ENCODE results near the gene ANKH.

The ANKH gene

DNA sequence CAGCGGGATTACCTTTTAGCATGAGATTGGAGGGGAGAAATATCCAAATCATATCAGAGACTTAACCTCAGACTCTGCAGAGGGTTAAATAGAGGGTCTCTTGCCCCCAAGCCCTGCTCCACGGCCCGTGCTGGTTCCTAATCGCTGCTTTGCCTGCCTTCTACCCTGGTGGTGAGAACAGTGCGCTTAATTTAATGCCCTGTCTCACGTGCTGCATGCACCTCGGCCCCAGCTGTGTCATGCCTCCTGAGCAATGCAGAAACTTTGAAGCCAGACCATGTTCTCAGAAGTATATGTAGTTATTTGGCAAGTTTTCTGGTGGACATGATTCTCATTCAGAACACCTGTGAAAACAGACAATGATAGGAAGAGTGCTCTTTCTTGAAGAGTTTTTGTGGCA lies 205.6 kb downstream of the ANKH start:
- Histone ChIP-seq H2AFZ (ENCODE audit: low read depth) (no peak overlapping the region), H3K4me1 (ENCODE audit: low read depth, poor library complexity, severe bottlenecking) (peaks cover 64% of the 10 kb centered on the region), H3K4me3 (IDR thresholded peaks at IDR 0.05; ENCODE audit: insufficient read depth, low read depth, low read length) (no peak overlapping the region), H4K20me1 (ENCODE audit: insufficient read depth) (peaks cover 5% of the 10 kb centered on the region; the same call in 1 of the 2 replicates), H3K79me2 (ENCODE audit: insufficient read depth, low read depth) (peaks cover 61% of the 10 kb centered on the region), H3K27me3 (ENCODE audit: insufficient read depth, low read depth) (no peaks in the 10 kb centered on the region), H3K27ac (no peak overlapping the region), H3K4me2 (peak overlapping the region; percentile 100), H3K9ac (no peak overlapping the region), H3K36me3 (ENCODE audit: insufficient read depth) (no peaks in the 10 kb centered on the region)
- TF ChIP-seq, protein P1, sequence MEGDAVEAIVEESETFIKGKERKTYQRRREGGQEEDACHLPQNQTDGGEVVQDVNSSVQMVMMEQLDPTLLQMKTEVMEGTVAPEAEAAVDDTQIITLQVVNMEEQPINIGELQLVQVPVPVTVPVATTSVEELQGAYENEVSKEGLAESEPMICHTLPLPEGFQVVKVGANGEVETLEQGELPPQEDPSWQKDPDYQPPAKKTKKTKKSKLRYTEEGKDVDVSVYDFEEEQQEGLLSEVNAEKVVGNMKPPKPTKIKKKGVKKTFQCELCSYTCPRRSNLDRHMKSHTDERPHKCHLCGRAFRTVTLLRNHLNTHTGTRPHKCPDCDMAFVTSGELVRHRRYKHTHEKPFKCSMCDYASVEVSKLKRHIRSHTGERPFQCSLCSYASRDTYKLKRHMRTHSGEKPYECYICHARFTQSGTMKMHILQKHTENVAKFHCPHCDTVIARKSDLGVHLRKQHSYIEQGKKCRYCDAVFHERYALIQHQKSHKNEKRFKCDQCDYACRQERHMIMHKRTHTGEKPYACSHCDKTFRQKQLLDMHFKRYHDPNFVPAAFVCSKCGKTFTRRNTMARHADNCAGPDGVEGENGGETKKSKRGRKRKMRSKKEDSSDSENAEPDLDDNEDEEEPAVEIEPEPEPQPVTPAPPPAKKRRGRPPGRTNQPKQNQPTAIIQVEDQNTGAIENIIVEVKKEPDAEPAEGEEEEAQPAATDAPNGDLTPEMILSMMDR (conservative IDR thresholded peaks at IDR 0.05; ENCODE audit: low read depth, low read length), result no peak

DNA sequence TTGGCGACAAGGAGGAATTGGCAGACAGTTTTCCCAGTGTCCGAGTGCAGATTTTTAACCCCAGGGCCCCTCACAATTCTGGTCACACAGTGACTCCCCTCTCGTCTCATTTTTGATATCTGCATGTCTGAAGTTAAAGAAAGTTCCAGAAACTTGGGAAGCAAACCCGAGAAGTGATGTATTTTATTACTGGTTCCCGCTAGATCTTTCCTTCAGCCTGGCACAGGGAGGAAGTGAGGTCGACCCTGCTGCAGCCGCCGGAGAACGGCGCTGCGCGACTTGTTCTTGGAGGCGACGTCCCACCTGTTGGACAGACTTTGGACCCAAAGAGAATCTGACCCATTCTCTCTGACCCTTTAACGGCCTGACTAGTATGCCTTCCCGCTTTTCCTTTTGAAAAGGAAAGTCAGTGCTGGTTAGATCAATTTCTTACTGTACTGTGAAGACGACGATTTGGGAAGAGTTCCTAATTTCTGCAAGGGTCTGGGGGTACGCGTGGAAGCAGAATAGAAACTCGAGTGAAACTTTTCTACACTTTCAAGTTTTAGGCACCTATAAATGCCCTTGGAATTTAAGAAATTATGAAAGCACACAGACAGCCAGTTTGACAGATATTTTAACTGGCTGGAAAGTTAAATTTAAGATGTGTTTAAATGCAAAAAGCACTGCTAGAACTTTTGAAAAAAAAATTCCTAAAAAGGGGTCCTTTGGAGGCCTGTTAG lies 206.3 kb downstream of the ANKH start:
- Histone ChIP-seq H3K79me2 (ENCODE audit: insufficient read depth, low read depth) (peaks cover 54% of the 10 kb centered on the region), H3K4me1 (ENCODE audit: low read depth, poor library complexity, severe bottlenecking) (peaks cover 57% of the 10 kb centered on the region), H3K4me2 (peak overlapping the region; percentile 100), H3K4me3 (IDR thresholded peaks at IDR 0.05; ENCODE audit: insufficient read depth, low read depth, low read length) (no peak overlapping the region), H2AFZ (ENCODE audit: low read depth) (peak overlapping the region; percentile 94), H3K27me3 (ENCODE audit: insufficient read depth, low read depth) (no peaks in the 10 kb centered on the region), H3K9ac (peak overlapping the region; percentile 71), H4K20me1 (ENCODE audit: insufficient read depth) (peaks cover 5% of the 10 kb centered on the region; the same call in 1 of the 2 replicates), H3K27ac (peak overlapping the region; percentile 17; the same call in 1 of the 2 replicates), H3K36me3 (ENCODE audit: insufficient read depth) (no peaks in the 10 kb centered on the region)
- TF ChIP-seq, protein P1 (conservative IDR thresholded peaks at IDR 0.05; ENCODE audit: low read depth, low read length), result no peak; the same call in 1 of the 2 replicates

DNA sequence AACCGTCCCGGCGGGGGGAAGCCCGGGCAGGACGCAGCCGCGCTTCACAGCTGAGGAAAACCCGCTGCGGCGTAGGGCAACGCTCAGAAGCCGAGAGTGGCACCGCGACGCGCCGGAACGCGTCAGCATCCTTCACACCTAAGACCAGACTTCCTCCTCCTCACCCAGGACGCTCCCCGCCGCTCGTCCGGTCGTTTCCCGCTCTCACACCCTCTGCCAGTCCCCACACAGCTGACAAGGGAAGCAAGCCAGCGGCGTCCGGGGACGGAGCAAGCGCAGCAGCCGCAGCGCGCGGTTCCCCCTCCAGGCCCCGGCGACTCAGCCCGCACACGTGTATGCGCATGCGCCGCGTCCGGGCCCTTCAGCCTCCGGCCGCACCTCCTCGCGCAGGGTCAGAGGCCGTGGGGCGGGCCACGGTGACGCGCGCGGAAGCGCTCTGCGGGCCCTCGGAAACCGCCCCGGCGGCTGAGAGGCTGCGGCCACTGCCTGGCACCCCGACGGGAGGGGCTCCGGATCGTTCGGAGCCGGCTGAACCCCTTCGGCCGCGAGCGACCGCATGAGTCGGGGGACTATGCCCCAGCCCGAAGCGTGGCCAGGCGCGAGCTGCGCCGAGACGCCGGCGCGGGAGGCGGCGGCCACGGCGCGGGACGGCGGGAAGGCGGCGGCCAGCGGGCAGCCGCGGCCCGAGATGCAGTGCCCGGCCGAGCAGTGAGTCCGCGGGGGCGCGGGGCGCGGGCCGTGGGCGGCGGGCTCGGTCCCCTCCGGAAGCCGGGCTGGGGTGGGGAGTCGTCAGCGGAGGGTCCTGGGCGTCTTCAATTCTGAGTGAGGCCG lies 207.1 kb downstream of the ANKH start, which contains the start of gene OTULIN:
Gene OTULIN (plus strand): TSS at position 449 of the 831 bp plus-strand sequence. CDS start 108 bp downstream, at position 557.
- H3K4me2 ChIP-seq, result peak within 1 kb of the TSS; percentile 100
- no peak within 1 kb of the TSS for H3K4me3 ChIP-seq (IDR thresholded peaks at IDR 0.05; ENCODE audit: insufficient read depth, low read depth, low read length)
- H3K27ac ChIP-seq, result peak within 1 kb of the TSS; percentile 80
- H3K9ac ChIP-seq, result peak within 1 kb of the TSS; percentile 71
- peaks cover 46% of the 10 kb centered on the region for H3K79me2 ChIP-seq (ENCODE audit: insufficient read depth, low read depth)
- no peaks in the 10 kb centered on the region for H3K27me3 ChIP-seq (ENCODE audit: insufficient read depth, low read depth)
- H3K4me1 ChIP-seq (ENCODE audit: low read depth, poor library complexity, severe bottlenecking), result peaks cover 51% of the 10 kb centered on the region
- TF ChIP-seq, protein P1 (conservative IDR thresholded peaks at IDR 0.05; ENCODE audit: low read depth, low read length), result no peak
- H4K20me1 ChIP-seq (ENCODE audit: insufficient read depth), result peaks cover 5% of the 10 kb centered on the region; the same call in 1 of the 2 replicates
- H3K36me3 ChIP-seq (ENCODE audit: insufficient read depth), result no peaks in the 10 kb centered on the region
- peak within 1 kb of the TSS; percentile 94 for H2AFZ ChIP-seq (ENCODE audit: low read depth)

DNA sequence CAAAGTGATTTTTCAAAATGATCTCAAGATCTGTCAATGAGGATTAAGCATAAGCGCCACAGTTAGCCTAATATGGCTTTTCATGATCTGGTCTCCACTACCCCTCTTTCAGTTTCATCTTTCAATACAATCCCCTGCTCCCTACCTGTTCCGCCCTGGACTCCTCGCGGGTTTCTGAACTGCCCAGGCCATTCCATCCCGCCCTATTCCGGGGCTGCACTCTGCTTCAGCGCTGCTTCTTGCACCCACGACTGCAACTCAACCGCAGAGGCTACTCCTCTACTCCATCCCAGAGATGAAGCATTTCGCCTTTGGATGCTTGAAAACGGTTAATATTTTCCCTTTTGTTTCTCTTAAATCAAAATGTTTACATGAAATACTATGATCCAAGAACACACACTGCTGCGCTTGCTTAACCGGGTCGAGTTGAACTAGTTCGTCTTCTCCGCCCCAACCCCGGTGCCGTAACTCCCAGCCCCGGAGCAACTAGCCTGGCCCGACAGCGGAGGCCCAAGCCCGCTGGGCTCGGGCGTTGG lies 207.8 kb downstream of the ANKH start:
- H3K27ac ChIP-seq, result peak overlapping the region; percentile 80
- peaks cover 45% of the 10 kb centered on the region for H3K4me1 ChIP-seq (ENCODE audit: low read depth, poor library complexity, severe bottlenecking)
- H3K79me2 ChIP-seq (ENCODE audit: insufficient read depth, low read depth), result peaks cover 40% of the 10 kb centered on the region
- no peaks in the 10 kb centered on the region for H3K36me3 ChIP-seq (ENCODE audit: insufficient read depth)
- TF ChIP-seq, protein P1 (conservative IDR thresholded peaks at IDR 0.05; ENCODE audit: low read depth, low read length), result no peak
- peaks cover 5% of the 10 kb centered on the region; the same call in 1 of the 2 replicates for H4K20me1 ChIP-seq (ENCODE audit: insufficient read depth)
- peak overlapping the region; percentile 66 for H3K4me2 ChIP-seq
- H2AFZ ChIP-seq (ENCODE audit: low read depth), result peak overlapping the region; percentile 94
- no peak overlapping the region for H3K4me3 ChIP-seq (IDR thresholded peaks at IDR 0.05; ENCODE audit: insufficient read depth, low read depth, low read length)
- H3K9ac ChIP-seq, result peak overlapping the region; percentile 71
- no peaks in the 10 kb centered on the region for H3K27me3 ChIP-seq (ENCODE audit: insufficient read depth, low read depth)

All from KMS-11 (cell line).